Thoracic aorta (tissue), 2 donors: ENCODE measurements around the gene ZHX3. TPM values are rescaled to one million over a fixed set of nuclear protein-coding genes. Genes with fewer than 3 reads are reported as not detected.

Source experiments
- ATAC-seq: fragments of 150-250 bp; one replicate; pipeline ENCODE4 v1.8.0; 2017; ENCODE audit warnings: low read depth; ENCODE audit not compliant: insufficient number of reproducible peaks, low FRiP score
- DNase-seq: peaks from one replicate; pipeline ENCODE4 v3.0.0-alpha.2; 2020; ENCODE audit warnings: low spot score
- H3K27ac ChIP-seq, 2 donors: fragments of 200-600 bp; sonication (generic); 1 replicate in 1 of 2; 2 replicates in 1 of 2; pipeline ENCODE4 v1.5.1; 2016; ENCODE audit warnings: mild to moderate bottlenecking in 2 of 2, moderate library complexity in 2 of 2
- H3K27me3 ChIP-seq: fragments of 200-600 bp; sonication (generic); replicated peaks from 2 replicates; pipeline ENCODE4 v1.6.0; 2016; ENCODE audit warnings: mild to moderate bottlenecking; ENCODE audit not compliant: insufficient read depth
- H3K36me3 ChIP-seq: fragments of 200-600 bp; sonication (generic); one replicate; pipeline ENCODE4 v1.5.1; 2016
- H3K4me1 ChIP-seq, 2 donors: fragments of 200-600 bp; sonication (generic); 1 replicate in 1 of 2; 2 replicates in 1 of 2; pipeline versions ENCODE4 v1.5.1 to v1.6.0; 2016; ENCODE audit warnings: low read depth in 2 of 2, mild to moderate bottlenecking in 1 of 2; ENCODE audit not compliant: control insufficient read depth in 1 of 2
- H3K4me3 ChIP-seq: fragments of 200-600 bp; sonication (generic); 2 replicates; pipeline ENCODE4 v1.5.1; 2016; ENCODE audit warnings: mild to moderate bottlenecking
- H3K9me3 ChIP-seq: fragments of 200-600 bp; sonication (generic); 2 replicates; pipeline ENCODE4 v1.5.1; 2016
- CTCF ChIP-seq: fragments of 200-600 bp; sonication (generic); IDR thresholded peaks from one replicate; pipeline ENCODE4 v1.5.1; 2019; ENCODE audit warnings: antibody characterized with exemption
- total RNA-seq, 2 donors: library from RNA; depleted of rRNA; stranded (reverse); fragments of >200 nt; gene quantifications; one replicate each; pipeline versions ENCODE4 v1.1.0 to v1.2.3, GENCODE V29; 2016

ZHX3 gene
- total RNA-seq, 2 donors from 2014 or later = 60.8 to 74.9 TPM

- Histone ChIP-seq H3K4me1 (no peaks in the 10 kb centered on the region), H3K36me3 (peaks cover 13% of the 10 kb centered on the region)
- ATAC-seq = no peak
These were observed 35.1 kb upstream of the ZHX3 start for GRCh38 chr20:41352666-41353065.

DNA sequence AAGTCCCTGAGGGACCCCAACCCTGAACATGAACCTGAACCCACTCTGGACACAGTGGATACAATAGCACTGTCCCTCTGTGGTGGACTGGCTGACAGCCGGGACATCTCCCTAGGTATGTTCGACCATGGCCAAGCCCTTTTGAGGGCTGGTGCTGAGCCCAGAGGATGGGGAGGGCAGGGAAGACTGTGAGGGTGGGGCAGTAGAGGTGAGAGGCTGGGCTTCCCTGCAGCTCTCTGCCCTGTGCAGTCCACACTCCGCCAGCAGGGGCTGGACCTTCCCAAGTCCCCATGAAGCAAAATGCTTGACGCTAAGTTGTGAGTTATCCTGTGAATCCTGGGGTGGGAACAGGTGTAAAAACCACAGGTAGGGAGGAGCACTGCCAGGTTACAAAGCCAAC, 34.6 kb upstream of the ZHX3 start:
- no peak overlapping the region for H3K27ac ChIP-seq
- H3K36me3 ChIP-seq = peaks cover 13% of the 10 kb centered on the region
- H3K4me3 ChIP-seq = no peak overlapping the region
- no peaks in the 10 kb centered on the region for H3K9me3 ChIP-seq
- TF ChIP-seq CTCF = no peak
- ATAC-seq = no peak
- DNase-seq = no peak
- H3K4me1 ChIP-seq = no peaks in the 10 kb centered on the region
- no peaks in the 10 kb centered on the region for H3K27me3 ChIP-seq

More at GRCh38 chr20:41352666-41353065, 35.1 kb upstream of the ZHX3 start:
- Histone ChIP-seq H3K4me3 (no peak overlapping the region), H3K27me3 (no peaks in the 10 kb centered on the region), H3K27ac (no peak overlapping the region), H3K9me3 (no peaks in the 10 kb centered on the region)
- TF ChIP-seq CTCF = no peak
- DNase-seq = no peak

DNA sequence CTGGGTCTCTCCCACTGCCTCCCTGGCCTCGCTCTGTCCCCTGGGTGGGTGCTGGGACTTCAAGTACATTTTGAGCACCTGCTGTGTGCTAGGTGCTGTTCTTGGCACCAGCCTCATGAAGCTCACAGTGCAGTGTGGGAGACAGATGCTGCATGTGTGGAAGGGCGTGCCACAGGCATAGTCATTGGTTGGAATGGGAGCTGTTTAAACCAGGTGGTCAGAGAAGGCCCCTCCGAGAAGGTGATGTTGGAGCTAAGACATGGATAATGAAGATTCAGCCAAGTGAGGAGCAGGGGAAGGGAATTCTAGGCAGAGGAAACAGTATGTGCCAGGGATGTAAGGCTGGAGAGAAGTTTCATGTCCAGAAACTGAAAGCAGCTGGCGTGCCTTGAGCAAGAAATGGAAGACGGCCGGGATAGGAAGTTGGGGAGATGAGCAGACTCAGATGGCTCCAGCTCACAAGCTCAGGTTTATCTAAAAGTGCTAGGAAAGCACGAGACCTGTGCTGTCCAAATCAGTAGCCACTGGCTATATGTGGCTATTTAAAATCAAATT, 33.0 kb upstream of the ZHX3 start:
- no peak for ATAC-seq
- no peaks in the 10 kb centered on the region for H3K27me3 ChIP-seq
- no peaks in the 10 kb centered on the region for H3K9me3 ChIP-seq
- H3K4me1 ChIP-seq = no peaks in the 10 kb centered on the region
- DNase-seq = no peak
- peaks cover 9% of the 10 kb centered on the region for H3K36me3 ChIP-seq
- H3K4me3 ChIP-seq = no peak overlapping the region
- TF ChIP-seq CTCF = no peak
- H3K27ac ChIP-seq = no peak overlapping the region

DNA sequence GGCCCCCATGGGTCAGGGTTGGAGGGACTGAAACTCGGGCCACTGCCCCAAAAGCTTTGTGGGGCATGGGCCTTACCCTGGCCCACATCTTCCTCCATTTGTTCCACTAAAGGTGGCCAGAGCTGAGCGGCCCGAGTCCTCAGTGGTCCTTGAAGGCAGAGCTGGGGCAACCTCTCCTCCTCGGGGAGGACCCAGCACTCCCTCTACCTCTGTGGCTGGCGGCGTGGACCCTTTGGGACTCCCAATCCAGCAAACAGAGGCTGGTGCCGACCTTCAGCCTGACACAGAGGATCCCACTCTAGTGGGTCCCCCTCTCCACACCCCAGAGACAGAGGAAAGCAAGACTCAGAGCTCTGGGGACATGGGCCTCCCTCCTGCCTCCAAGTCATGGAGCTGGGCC, 32.4 kb upstream of the ZHX3 start:
- Histone ChIP-seq H3K4me1 (no peaks in the 10 kb centered on the region), H3K4me3 (no peak overlapping the region), H3K36me3 (peaks cover 9% of the 10 kb centered on the region), H3K9me3 (no peaks in the 10 kb centered on the region), H3K27ac (no peak overlapping the region), H3K27me3 (no peaks in the 10 kb centered on the region)
- TF ChIP-seq CTCF = no peak
- DNase-seq = no peak
- no peak for ATAC-seq

DNA sequence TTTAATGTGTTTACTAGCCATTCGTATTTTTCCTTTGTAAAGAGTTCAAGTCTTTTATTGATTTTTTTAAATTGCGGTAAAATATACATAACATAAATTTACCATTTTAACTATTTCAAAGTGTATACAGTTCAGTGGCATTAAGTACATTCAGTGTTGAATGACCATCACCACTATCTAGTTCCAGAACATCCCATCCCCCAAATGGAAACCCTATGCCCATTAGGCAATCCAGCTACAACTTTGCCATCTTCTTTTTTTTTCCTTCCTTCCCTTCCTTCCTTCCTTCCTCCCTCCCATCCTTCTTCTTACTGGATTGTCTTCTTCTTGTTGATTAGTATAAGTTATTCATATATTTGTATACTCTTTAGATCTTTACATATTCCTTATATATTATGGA, 31.7 kb upstream of the ZHX3 start:
- Histone ChIP-seq H3K9me3 (no peaks in the 10 kb centered on the region), H3K27me3 (no peaks in the 10 kb centered on the region), H3K4me1 (no peaks in the 10 kb centered on the region), H3K4me3 (no peak overlapping the region), H3K27ac (no peak overlapping the region), H3K36me3 (peaks cover 9% of the 10 kb centered on the region)
- DNase-seq (no peak), ATAC-seq (no peak)
- no peak for TF ChIP-seq CTCF
